Stimulated activated CD4-positive, alpha-beta T cell treated with anti-CD3 and anti-CD28 coated beads, Interleukin-2, amount 100 ng/mL, for 24 hours (primary cell): ENCODE data around the gene ZNF451.

Experiments used
- DNase-seq, 2 donors: peaks; one replicate each; pipeline ENCODE4 v3.0.0-alpha.2; 2020

Gene ZNF451

DNA sequence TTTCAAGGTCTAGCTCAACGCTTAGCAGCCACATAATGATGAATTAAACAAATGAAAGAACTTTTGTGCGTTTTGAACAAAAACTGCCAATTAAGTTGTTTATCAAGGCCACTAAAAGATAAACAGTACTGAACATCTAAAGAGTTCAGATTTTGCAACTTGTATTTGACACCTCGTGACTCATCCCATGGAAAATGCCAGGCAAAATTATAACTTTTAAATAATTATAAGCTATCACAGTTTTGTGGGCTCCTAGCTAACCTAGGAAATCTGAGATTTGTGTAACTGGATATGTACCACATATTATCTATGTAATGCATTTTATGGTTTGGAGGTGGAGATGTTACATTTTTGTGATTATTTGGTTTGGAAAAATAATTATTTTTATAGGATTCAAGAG is 72.5 kb downstream of the ZNF451 start:
- DNase-seq, result no peak

DNA sequence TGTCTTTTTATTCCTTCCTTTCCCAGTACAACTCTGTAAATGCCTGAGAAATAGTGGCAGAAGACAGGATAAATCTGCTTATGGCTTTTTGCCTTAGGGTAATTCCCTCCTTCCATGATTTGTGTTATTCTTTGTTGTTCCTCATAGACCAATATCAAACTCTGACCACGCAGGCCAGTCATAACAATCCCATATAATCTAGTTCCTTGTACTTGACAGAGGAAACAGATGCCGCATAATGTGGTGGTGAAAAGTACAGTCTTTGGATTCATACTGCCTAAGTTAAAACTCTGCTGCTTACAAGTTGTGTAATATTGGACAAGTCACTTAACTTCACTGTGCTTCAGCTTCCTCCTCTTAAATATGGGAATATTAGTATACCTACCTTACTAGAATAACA is 74.0 kb downstream of the ZNF451 start:
- DNase-seq, result no peak

DNA sequence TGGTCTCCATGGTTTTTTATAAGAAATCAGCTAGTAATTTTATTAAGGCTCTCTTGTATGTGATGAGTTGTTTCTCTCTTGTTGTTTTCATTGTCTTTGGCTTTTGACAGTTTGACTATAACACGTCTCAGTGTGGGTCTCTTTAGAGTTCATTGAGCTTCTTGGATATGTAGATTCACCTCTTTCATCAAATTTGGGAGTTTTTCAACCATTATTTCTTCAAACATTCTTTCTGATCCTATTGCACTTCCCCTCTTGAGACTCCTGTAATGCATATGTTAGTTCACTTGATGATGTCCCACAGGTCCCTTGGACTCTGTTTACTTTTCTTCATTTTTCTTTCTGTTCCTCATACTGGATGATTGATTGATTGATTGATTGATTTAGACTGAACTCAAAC is 75.1 kb downstream of the ZNF451 start:
- no peak for DNase-seq

DNA sequence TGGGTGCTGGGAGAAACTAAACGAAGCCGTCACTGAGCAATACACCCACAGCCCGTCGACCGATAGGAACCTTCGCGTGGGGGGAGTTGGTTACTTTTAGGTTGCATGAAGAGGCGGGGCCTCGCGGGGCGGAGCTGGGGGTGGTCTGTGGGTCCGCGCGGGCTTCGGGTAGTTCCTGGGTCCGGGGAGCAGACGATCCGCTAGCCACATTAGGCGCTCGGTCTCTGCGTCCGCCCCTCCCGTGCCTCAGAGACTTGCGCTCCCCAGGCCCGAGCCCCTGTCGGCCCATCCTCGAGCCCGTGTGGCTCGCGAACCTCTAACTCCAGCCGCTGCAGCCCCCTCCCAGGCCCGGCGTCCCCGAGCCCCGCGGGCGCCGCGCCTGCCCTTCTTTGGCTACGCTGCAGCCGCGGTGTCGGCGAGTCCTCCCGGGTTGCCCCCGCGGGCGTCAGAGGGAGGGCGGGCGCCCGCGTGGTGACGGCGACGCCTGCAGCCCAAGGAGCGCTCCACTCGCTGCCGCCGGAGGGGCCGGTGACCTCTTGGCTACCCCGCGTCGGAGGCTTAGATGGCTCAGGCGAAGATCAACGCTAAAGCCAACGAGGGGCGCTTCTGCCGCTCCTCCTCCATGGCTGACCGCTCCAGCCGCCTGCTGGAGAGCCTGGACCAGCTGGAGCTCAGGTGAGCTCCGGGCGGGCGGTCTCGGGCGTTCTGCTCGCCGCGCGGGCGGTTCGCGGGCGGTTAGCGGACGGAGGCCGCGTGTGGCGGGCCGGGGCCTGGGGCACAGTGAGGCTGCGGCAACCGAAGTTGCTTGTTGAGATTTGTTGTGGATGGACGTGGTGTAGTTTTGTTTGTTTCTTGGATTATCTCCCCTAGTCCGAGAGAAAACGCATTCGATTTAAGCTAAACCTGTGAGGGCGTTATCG is 82.4 kb downstream of the ZNF451 start, which contains the start of gene BAG2:
Gene BAG2 (plus strand): TSS at position 191 of the 920 bp plus-strand sequence. CDS start 372 bp downstream, at position 563.
- DNase-seq, result peak; percentile 92 to 94

DNA sequence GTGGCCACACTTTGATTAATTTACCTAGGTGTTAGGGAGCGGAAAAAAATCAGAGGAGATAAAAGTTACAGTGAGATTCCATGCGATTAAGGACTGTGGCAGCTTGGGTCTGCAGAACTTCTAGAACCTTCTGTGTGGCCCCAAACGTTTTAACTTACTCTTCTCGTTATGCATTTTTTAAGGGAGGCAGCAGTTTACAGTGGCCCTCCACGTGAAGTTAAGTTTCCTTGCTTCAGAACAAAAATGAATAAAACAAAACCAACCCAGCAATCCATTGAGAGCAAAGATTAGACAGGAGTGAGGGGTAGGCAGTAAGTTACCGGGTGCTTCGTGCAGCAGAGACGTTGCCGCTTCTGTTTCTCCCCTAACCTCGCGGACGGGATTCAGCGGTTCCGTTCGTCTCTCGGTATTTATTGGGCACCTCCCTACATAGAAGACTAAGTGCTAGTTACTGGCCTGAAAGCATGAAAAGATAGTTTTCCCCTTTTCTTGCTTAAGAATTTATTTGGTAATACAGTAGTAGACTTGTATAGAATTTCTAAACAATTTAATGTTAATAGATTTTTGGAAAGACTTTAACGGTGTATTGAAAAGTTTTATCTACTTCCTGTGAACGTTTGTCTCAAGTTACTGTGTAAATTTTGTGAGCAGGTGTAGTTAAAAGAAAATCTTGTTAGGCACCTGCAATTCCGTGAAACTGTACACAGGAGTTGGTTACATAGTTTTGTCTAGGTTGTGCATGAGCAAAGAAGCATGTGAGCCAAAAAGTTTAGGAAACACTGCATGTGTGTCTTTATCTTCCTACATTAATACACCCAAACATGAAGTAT is 83.3 kb downstream of the ZNF451 start:
- peak; percentile 32 to 35 for DNase-seq

DNA sequence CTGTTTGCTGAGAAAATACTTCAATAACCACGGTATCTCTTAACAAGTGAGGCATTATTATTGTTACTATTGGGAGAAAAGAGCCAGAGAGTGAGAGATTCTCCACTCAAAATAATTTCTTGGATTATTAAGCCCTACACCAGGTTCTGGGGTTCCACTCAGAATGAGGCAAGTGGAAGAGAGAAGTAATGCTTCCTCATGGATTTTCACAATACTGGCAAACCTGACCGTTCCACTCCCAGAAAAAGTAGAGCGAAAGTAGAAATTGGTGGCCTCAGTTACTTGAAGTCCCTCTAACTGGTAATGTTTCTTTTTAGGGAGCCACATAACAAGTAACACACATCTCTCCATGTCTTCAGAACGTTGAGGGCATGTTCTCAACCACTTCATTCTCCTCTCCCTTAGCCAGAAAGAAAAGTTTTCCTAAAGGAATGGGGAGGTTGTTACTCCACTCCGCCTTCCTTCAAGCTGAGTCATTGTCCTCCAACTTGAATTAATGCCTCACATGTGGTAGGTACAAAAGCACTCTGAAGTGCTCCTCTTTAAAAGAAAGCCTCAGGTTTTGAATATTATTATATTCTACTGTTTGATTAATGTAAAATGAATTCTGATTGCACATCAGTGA is 84.0 kb downstream of the ZNF451 start:
- no peak for DNase-seq

DNA sequence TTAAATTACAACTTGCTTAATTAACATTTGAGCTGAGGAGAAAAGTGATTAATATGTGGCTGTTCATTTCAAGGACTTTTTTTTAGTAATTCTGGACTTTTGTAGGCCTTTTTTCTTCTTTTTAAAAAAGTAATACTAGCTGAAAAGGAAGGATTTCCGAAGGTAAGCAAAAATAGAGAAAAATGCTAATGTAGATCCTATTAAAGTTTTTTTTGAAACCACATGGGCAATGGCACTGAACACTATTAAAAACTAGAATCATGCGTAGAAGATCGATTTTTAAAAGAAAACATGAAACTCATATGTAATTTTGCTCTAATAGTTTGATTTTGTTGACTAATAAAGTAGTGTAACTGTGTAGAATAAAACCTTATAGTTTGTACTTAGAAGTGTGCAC is 84.5 kb downstream of the ZNF451 start:
- no peak for DNase-seq

DNA sequence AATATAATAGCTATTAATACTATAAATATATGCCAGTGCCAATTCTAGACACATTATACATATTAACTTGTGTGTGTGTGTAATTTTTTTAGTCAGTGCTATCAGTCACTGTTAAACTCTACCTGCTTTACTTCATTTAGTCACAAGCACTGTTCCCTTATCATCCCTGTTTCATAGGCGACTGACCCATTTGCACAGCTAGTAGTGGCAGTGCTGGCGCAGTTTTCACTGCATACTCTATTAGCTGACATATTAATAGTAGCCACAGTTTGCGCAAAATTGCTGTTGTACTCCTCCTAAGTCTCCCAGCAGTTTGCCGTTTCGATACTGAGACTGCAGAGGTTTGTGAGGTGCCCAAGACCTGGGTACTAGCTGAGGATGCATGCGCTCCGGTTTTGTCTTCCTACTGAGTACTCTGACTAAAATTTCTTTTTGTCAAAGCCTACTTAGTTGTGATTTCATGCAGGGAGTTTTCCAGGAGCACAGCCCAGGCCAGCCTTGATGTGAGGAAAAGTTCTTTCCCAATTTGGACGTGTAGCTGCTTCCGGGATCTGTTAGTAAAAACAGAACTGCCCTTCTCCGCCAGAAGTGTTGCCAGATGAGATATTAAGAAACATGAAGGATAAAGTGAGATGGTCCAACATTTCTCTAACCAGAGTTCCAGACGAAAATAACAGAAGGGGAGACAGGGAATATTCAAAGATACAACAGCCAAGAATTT is 87.7 kb downstream of the ZNF451 start:
- no peak for DNase-seq

DNA sequence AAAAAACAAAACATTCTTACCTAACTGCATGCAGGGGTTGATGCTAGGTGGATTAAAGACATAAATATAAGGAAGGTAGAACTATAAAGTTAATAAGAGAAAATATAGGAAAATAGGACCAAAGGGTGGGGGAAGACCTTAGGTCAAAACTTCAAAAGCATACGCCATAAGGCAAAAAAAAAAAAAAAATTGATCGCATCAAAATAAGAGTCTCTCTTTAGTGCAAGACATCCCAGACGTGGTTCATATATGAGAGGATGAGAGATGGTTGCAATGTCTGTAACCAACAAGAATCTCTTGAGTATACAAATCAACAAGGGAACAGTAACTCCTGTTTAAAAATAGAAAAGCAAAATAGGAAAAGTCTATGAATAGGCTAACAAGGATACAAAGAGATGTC is 90.6 kb downstream of the ZNF451 start:
- DNase-seq, result no peak

DNA sequence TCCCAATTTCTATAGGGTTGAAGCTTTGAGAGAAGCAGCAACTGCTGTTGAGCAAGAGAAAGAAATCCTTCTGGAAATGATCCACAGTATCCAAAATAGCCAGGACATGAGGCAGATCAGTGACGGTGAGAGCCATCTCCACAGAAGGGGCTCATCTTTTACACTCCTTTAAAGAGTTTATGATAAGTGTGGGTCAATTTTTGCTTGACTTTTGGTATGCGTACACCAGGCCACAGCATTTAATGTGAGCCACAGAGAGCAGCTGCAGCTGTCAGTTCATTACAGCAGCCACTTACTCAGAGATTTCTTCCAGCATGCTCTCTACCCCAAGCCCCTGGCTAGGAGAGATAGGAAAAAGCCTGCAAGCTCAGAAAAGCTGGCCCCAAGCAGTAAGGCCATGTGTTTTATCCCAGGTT is 92.0 kb downstream of the ZNF451 start:
- DNase-seq, result no peak

DNA sequence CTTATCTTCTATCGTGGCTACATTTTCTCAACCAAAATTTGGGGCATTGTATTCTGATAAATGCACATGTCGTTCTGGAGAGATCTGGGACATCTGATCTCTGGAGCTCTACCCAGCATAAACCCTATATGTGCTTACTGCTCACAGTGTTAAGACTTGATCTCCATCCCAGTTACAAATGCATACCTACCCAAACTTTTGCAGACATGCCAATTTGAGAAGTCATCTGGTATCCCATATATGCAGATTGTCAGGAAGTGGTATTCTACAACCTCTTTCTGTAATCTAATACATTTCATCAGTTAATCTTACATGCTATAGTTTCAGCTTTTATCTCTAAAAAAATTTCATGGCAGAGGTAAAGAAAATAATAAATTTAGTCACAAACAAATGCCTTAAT is 93.3 kb downstream of the ZNF451 start:
- no peak for DNase-seq

DNA sequence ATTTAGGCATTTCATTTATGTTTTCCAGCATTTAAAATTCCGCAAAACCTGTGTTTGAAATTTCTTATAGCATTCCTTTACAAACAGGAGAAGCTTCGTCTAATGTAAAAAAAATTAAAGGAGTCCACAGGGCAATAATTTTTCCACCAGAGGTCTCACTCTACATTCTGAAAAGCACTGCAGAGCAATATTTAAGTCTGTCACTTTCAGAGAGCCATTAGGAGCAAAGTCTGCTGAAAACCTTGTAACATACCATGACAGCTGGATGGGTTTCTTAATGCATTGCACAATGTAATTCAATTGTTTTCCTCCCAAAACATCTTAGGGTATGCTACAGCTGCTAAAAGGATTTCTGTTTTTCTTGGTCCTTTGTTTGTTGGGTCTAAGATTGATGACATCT is 100.2 kb downstream of the ZNF451 start:
- no peak for DNase-seq

DNA sequence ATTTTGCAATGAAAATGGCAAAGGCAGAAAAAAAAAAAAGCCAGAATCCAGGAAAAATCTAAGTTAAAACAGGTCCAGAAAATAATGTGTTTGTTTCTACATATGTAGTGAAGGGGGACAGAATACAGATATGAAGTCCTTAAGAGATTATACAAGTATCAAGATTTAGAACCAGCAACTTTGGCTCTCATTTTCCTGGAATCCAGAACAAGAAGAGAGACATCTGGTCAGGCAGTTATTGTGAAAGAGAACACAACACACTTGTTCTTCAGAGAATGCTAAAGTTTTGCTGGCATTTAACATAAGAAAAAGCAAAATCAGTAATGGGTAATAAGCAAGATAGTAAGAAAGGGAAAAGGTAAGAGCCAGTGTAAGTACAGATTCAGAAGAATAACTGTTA is 103.2 kb downstream of the ZNF451 start:
- no peak for DNase-seq

DNA sequence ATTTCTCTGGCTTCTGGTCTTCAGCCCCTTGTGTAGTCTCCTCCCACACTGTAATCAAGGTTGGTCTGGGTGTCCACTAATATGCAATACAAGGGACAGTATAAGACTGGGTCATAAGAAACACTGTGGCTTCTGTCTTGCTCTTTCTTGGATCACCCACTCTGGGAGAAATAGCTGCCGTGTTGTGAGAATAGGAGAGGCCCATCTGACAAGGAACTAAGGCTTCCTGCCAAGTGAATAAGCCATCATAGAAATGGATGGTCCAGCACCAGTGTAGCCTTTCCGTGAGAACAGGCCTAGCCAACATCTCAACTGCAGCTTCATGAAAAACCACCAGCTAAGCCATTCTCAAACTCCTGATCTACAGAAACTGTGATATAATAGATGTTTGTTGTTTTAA is 105.5 kb downstream of the ZNF451 start:
- no peak for DNase-seq

DNA sequence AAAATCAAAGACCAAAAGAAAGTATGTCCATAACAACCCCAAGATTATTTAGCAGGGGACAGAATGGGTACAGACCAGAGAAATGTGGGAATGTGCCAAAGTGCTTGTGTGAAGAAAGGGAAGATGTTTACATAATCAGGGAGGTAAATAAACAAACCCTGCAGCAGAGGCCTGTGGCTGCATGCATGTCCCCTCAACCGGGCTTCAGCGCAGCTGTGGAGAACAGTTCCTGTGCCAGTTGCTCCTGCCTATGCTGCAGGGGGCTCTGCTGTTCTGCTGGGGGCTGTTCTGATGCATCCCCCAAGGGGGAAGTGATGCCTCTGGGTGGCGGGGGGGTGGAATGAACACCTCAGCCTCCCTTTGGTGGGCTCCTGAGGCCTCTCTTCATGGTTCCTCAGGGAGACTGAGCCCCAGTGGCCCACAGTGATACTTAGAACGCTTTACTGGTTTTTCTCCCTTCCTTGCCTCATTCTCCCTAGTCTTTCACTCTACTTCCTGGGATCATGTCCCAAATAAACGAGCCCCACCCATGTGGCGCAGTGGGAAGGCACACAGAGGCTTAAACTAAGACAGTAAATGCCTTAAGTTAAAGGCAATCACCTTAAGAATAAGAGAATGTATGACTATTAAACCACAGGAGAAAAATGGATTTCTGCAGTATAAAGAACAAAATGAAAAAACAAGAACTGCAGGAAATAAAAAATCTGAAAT is 109.1 kb downstream of the ZNF451 start:
- no peak for DNase-seq

DNA sequence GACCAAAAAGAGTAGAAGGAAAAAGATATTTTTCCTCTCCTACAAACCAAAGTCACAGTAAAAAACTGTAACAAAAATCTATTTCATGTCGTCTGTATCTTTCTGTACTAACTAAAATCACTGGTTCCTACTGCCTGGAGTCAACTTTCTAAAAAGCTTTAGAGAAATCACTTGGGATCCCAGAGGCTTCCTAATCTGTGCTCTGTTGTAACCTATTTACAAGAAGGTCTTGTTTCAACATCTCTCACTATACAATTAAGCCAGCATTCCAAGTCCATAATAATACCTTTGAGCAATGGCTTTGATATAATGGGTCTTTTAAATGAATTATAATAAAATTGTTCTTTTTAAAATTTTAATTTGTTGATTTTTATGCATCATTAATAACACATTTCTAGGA is 111.7 kb downstream of the ZNF451 start:
- no peak for DNase-seq

DNA sequence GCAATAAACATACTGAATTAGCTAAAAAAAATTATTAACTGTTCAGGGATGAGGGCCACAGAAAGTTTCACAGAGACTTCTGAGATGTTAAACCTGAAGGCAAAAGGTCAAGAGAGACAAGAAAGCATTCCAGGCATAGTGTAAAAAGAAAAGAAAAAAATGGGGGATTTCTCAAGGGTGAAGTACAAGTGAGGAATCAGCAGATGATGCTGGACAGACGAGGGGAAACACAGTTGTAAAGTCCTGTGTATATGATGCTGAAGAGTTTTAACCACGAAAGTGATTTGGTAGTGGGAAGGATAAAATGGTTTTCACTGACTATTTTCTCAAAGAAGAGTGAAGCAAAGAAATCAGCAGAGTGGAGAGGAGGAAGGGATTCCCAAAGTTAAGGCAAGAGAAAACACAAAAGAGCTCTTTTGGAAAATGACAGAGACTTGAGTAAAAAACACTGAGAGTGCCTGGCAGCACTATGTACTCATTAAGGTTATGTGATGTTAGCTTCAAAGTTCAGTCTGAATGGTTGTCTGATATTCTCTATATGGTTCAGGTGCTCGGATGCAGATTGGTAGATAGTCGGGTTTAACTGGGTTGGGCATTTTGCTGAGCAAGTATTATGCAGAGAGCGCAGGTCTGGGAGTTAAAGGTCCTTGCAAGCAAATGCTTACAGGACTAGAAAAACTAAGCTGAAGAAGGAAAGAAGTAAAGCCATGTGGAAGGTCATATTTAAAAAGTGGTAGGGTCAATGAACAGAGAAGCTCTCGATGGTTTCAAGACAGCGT is 115.8 kb downstream of the ZNF451 start:
- no peak for DNase-seq

DNA sequence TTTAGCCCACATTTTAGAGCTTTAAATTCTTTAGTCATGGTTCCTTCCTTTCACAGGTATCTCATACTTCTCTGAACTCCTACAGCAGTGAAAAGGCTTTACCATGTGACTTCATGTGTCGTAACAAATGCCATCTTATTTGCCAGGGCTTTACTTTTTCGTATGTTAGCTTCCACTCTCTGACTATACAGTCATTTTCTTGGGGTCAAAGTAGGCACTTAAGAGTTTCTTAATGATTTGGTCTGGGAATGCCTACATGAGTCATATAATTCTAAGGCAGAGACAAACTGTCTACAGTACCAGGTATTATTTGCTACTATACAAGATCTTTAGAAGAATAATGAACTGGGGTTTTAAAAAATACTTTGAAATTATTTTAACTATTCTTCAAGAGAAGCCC is 117.2 kb downstream of the ZNF451 start:
- no peak for DNase-seq

DNA sequence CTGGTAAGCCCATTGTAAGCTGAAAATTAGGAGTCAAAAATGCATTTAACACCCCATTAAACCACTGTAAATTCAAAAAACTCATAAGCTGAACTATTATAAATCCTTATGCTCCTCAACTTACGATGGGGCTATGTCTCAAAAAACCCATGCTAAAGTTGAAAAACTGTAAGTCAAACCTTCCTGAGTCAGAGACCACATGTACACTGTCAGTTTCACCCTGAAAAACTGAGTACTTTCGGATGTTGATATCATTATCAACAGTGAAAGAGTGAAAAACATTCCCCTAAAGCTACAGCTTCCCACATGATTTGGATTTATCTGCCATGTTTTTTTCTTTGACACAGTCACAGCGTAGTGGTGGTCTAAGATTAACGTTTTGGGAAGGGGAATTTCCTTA is 117.9 kb downstream of the ZNF451 start:
- DNase-seq, result no peak

DNA sequence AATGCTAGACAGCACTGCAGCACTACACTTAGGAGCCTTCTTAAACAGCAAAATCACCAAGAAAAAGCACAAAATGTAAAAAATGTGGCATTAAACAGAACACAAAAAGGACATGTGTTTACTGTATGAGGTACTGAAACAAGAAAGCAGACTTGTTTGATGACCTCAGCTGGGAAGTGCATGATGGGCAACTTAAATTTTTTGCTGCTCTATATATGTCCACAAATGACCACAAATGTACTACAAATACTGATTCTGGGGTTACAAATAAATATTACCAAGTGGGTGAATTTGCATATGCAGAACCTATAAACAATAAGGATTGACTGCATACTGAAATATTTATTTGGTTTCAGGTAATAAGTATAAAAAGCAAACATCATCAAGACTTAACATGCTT is 119.0 kb downstream of the ZNF451 start:
- DNase-seq, result no peak

DNA sequence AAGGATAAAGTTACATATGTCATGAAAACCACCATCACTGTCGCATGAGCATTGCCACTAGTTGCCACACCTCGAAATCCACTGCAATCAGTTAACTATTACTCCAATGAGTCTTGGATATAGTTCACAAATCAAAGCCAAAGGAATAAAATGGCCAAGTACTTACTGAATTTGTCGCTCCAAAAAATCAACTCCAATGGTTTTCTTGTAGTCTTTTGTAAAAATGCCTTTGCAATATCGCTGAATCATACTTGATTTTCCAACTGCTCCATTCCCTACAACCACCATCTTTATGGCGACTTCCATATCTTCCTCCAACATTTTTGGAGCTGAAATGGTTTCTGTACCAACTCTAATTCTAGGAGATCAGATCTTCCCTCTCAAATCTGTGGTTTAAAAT is 120.1 kb downstream of the ZNF451 start:
- DNase-seq, result no peak
